ENCODE data around the gene RANBP17.

- no peak for TF ChIP-seq CTCF (IDR thresholded peaks at IDR 0.05)
- no peak for TF ChIP-seq POLR2A (IDR thresholded peaks at IDR 0.05)
Measured at GRCh38 chr5:171309276-171310211, 447.7 kb downstream of the RANBP17 start.
